ENCODE results near the gene CASQ1. TPM values are rescaled to one million over a fixed set of nuclear protein-coding genes. Genes with fewer than 3 reads are reported as not detected.

CASQ1 gene
- total and polyA plus RNA-seq, 2 donors (not counting 1 experiment from before 2014, with no cell fraction given): not detected

DNA sequence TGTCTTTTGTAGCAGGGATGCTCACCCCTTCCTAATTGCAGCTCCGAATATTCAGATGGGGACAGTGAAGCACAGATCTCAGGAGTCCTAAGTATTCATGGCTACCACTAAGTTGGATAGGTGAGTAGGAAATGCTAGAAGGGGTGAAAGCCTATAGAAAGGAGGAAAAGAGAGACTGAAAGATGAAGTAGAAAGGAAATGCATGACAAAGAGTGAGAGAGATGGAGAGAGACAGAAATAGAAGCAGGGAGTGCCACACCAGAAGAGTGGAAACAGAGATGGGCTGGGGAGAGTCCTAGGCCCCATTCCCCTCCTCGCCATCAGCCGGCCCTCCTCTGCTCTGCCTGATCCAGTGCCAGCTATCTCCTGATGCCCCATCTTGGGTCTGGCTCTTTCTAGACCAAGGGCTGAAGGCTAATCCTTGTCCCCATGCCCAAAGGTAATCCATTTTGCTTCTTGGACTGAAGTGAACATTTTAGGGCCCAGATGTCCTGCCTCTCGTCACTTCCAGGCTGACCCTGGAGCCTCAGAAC is 16.8 kb downstream of the CASQ1 start:
- H3K27me3 ChIP-seq (replicated peaks in 1 of 4; ENCODE audit: control extremely low read depth in 1 of 4, control insufficient read depth in 3 of 4, insufficient read depth in 4 of 4, low read length in 3 of 4): no peaks in the 10 kb centered on the region
- ATAC-seq (ENCODE audit: low read depth) (no peak), DNase-seq (no peak)
- H3K27ac Mint-ChIP-seq: peak overlapping the region; percentile 89
- H3K27ac ChIP-seq (ENCODE audit: low read length in 2 of 2): peak overlapping the region; percentile 94 to 98
- H3K36me3 ChIP-seq (replicated peaks in 1 of 2; ENCODE audit: control extremely low read depth in 1 of 2, control insufficient read depth in 1 of 2, extremely low read depth in 1 of 2, insufficient read depth in 2 of 2, low read length in 1 of 2): peaks cover 9 to 35% of the 10 kb centered on the region in 2 experiments
- H3K4me1 Mint-ChIP-seq: peaks cover 64% of the 10 kb centered on the region
- H3K9me3 ChIP-seq (ENCODE audit: control extremely low read depth in 1 of 3, control insufficient read depth in 2 of 3, insufficient read depth in 1 of 3, low read length in 2 of 3): no peaks in the 10 kb centered on the region
- H3K4me1 ChIP-seq (ENCODE audit: control insufficient read depth in 2 of 2, insufficient read depth in 2 of 2, low read length in 2 of 2): peaks cover 26 to 35% of the 10 kb centered on the region in 2 donors
- no peak overlapping the region for H3K9ac ChIP-seq (ENCODE audit: low read length)
- no peak for TF ChIP-seq EZH2 (IDR thresholded peaks at IDR 0.05; ENCODE audit: borderline replicate concordance, insufficient read depth, low read depth, low read length, poor library complexity, severe bottlenecking)
- no peak for TF ChIP-seq CTCF (IDR thresholded peaks at IDR 0.05)
- H2AFZ ChIP-seq (ENCODE audit: insufficient read depth, low read depth, low read length, poor library complexity, severe bottlenecking): no peak overlapping the region
- peak overlapping the region; percentile 88 for H3K4me3 Mint-ChIP-seq
- H3K79me2 ChIP-seq (ENCODE audit: control insufficient read depth, insufficient read depth, low read length): peaks cover 15% of the 10 kb centered on the region
- 87% methylated on average over 2 of the region's 4 CpGs for WGBS (ENCODE audit: insufficient coverage)
- ChIA-PET POLR2A (no interaction called here), CTCF (interaction anchor here (1.0 to 9.7 kb wide), 6 partner anchors 11 to 84 kb away, joined by 5 to 77 read pairs (median 23); no protein-coding TSS in a partner anchor)
- intact Hi-C loops (cut with micrococcal nuclease): no loop called here
- peak overlapping the region; percentile 94 for H3K4me2 ChIP-seq (replicated peaks; ENCODE audit: low read depth, low read length, poor library complexity, severe bottlenecking)
- H3K27me3 Mint-ChIP-seq: no peaks in the 10 kb centered on the region
- no peaks in the 10 kb centered on the region for H4K20me1 ChIP-seq (ENCODE audit: control insufficient read depth, insufficient read depth, low read length, poor library complexity, severe bottlenecking)
- no peaks in the 10 kb centered on the region for H3K9me3 Mint-ChIP-seq (ENCODE audit: insufficient read depth)
- peak overlapping the region in 1 of 5 experiments; percentile 71 for H3K4me3 ChIP-seq (ENCODE audit: control extremely low read depth in 1 of 5, extremely low read depth in 1 of 5, insufficient read depth in 1 of 5, low read depth in 2 of 5, low read length in 4 of 5)

DNA sequence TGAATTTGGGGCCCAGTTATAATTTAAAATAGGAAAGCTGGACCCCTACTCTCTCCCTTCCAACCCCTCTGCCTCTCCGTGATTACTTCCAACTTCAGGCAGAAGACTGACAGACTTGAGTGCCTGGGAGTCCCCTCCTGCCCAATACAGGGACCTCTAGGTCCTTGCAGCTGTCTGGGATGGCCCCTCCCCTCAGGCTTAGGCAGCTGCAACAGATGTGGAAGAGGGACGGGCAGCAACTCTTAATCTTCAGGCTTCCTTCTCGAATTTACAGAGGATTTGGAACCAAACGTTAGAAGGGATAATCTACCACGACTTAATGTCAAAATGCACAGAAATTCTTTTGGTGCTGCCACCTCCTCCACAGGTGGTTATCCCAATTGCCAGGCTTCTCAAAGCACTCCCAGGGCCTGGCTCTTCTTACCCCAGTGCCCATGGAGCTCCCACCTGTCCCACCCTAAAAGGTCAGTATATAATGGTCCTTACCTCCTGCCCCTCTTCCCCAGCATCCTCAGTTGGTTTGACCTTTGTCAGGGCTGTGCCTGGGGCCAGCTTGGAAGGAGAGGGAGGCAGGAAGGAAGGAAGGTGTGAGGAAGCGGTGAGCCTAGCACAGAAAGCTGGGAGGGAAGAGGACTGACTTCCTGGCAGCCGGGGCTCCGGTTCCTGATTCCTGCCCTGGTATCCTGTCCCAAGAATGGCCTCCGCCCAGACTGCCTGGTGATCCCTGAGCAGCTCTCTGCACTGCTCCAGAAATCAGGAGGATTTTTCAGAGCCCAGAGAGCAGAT is 17.6 kb downstream of the CASQ1 start:
- no peak overlapping the region for H3K4me2 ChIP-seq (replicated peaks; ENCODE audit: low read depth, low read length, poor library complexity, severe bottlenecking)
- no peaks in the 10 kb centered on the region for H3K9me3 Mint-ChIP-seq (ENCODE audit: insufficient read depth)
- no peaks in the 10 kb centered on the region for H3K27me3 Mint-ChIP-seq
- no peak overlapping the region for H3K9ac ChIP-seq (ENCODE audit: low read length)
- peaks cover 15% of the 10 kb centered on the region for H3K79me2 ChIP-seq (ENCODE audit: control insufficient read depth, insufficient read depth, low read length)
- intact Hi-C loops (cut with micrococcal nuclease): no loop called here
- no peak for DNase-seq
- H3K27ac Mint-ChIP-seq: peak overlapping the region; percentile 77
- H3K4me3 ChIP-seq (ENCODE audit: control extremely low read depth in 1 of 5, extremely low read depth in 1 of 5, insufficient read depth in 1 of 5, low read depth in 2 of 5, low read length in 4 of 5): no peak overlapping the region
- TF ChIP-seq CTCF (IDR thresholded peaks at IDR 0.05) (no peak), EZH2 (IDR thresholded peaks at IDR 0.05; ENCODE audit: borderline replicate concordance, insufficient read depth, low read depth, low read length, poor library complexity, severe bottlenecking) (no peak)
- 92% methylated on average over 9 of the region's 9 CpGs for WGBS (ENCODE audit: insufficient coverage)
- H3K36me3 ChIP-seq (replicated peaks in 1 of 2; ENCODE audit: control extremely low read depth in 1 of 2, control insufficient read depth in 1 of 2, extremely low read depth in 1 of 2, insufficient read depth in 2 of 2, low read length in 1 of 2): peaks cover 11 to 43% of the 10 kb centered on the region in 2 experiments
- peaks cover 26 to 35% of the 10 kb centered on the region in 2 donors for H3K4me1 ChIP-seq (ENCODE audit: control insufficient read depth in 2 of 2, insufficient read depth in 2 of 2, low read length in 2 of 2)
- H3K27me3 ChIP-seq (replicated peaks in 1 of 4; ENCODE audit: control extremely low read depth in 1 of 4, control insufficient read depth in 3 of 4, insufficient read depth in 4 of 4, low read length in 3 of 4): no peaks in the 10 kb centered on the region
- H4K20me1 ChIP-seq (ENCODE audit: control insufficient read depth, insufficient read depth, low read length, poor library complexity, severe bottlenecking): no peaks in the 10 kb centered on the region
- peak overlapping the region in 1 of 2 donors; percentile 98 for H3K27ac ChIP-seq (ENCODE audit: low read length in 2 of 2)
- CTCF ChIA-PET: interaction anchor here (1.0 to 9.7 kb wide), 6 partner anchors 11 to 84 kb away, joined by 4 to 77 read pairs (median 10); no protein-coding TSS in a partner anchor
- H2AFZ ChIP-seq (ENCODE audit: insufficient read depth, low read depth, low read length, poor library complexity, severe bottlenecking): no peak overlapping the region
- peaks cover 58% of the 10 kb centered on the region for H3K4me1 Mint-ChIP-seq
- POLR2A ChIA-PET: interaction anchor here (0.5 to 0.6 kb wide), 3 partner anchors 20 to 1511 kb away, joined by 3 read pairs; no protein-coding TSS in a partner anchor
- ATAC-seq (ENCODE audit: low read depth): no peak
- no peaks in the 10 kb centered on the region for H3K9me3 ChIP-seq (ENCODE audit: control extremely low read depth in 1 of 3, control insufficient read depth in 2 of 3, insufficient read depth in 1 of 3, low read length in 2 of 3)
- peak overlapping the region; percentile 37 for H3K4me3 Mint-ChIP-seq

Data from B cell (primary cell).